RWPE1 (cell line): Measurements from ENCODE around the gene CACNA2D3.
"Not testable (repeated sequence)": the region's sequence is repeated elsewhere in the genome, so short reads cannot be mapped to it uniquely, and the experiment has no call there.

Experiments used
- CTCF ChIA-PET: fragments of 350-600 bp; sonication (Branson Sonifier 250); formaldehyde crosslinking; extraction: SDS; loops from one replicate; lab custom pipeline; 2021; lab: Yijun Ruan, JAX
- POLR2A ChIA-PET: fragments of 400-600 bp; formaldehyde crosslinking; extraction: SDS; loops from one replicate; lab custom pipeline; 2020; ENCODE audit warnings: antibody characterized with exemption; ENCODE audit not compliant: low non-redundant PET; lab: Yijun Ruan, JAX
- DNase-seq: peaks from one replicate; pipeline ENCODE4 v3.0.0; 2012; ENCODE audit warnings: low spot score
- H3K27ac ChIP-seq: fragments of 450-650 bp; 2 replicates; pipeline ENCODE4 v1.5.1; 2017
- TF ChIP-seq, protein P1 (sequence below): fragments of 450-650 bp; conservative IDR thresholded peaks from 2 replicates; pipeline ENCODE4 v1.5.1; 2017; ENCODE audit warnings: low read depth, mild to moderate bottlenecking

Gene CACNA2D3

DNA sequence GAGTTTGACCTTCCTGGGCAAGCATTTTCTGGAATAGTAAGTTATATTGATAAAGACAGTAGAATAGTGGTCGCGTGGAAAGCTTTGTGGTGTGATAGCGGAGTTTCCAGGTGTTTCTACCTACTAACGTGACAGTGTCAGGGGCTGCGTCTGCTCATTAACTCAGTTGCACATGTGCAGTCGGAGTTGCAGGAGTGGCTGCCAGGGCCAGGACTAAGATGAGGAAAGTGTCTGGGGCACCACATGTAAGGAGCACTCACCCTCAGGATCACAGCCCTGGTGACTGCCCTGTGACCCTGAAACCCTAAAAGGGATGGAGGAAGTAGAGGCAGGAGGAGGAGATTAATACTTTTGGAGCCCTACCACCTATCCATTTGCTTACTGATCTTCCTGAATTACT lies 510.5 kb downstream of the CACNA2D3 start:
- no peak for DNase-seq
- ChIA-PET POLR2A (no interaction called here), CTCF (no interaction called here)
- no peak overlapping the region for H3K27ac ChIP-seq
- TF ChIP-seq, protein P1, sequence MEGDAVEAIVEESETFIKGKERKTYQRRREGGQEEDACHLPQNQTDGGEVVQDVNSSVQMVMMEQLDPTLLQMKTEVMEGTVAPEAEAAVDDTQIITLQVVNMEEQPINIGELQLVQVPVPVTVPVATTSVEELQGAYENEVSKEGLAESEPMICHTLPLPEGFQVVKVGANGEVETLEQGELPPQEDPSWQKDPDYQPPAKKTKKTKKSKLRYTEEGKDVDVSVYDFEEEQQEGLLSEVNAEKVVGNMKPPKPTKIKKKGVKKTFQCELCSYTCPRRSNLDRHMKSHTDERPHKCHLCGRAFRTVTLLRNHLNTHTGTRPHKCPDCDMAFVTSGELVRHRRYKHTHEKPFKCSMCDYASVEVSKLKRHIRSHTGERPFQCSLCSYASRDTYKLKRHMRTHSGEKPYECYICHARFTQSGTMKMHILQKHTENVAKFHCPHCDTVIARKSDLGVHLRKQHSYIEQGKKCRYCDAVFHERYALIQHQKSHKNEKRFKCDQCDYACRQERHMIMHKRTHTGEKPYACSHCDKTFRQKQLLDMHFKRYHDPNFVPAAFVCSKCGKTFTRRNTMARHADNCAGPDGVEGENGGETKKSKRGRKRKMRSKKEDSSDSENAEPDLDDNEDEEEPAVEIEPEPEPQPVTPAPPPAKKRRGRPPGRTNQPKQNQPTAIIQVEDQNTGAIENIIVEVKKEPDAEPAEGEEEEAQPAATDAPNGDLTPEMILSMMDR: no peak

DNA sequence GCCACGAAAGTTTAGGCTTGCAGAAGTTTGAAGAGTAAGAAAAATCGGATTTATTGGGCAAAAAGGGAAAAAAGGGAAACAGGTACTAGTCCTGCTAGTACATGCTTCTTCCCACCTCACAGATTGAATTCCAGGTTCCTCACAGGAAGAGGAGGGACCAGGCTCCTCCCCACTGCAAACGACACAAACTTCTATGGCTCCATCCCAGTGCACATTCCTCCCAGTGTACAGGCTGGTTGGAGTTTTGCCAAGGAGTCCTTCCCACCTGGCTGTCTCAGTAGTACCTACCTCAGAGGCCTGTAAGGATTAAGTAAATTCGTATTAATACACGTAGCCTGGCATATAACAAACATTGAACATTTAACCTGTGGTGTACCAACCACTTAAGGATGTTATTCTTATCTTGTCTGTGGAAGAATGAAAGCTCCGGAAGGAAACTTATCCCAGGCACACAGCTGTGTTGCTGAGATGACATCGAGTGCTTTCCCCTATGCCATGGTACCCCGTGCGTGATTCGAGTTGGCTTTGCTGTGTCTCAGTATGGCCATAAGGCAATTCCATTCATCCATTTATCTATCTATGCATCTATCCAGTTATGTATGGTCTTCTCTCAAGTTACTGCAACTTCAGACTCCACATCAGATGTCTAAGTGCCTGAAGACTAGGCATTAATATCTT lies 511.2 kb downstream of the CACNA2D3 start:
- ChIA-PET POLR2A (no interaction called here), CTCF (no interaction called here)
- TF ChIP-seq, protein P1: no peak
- no peak for DNase-seq
- no peak overlapping the region for H3K27ac ChIP-seq

DNA sequence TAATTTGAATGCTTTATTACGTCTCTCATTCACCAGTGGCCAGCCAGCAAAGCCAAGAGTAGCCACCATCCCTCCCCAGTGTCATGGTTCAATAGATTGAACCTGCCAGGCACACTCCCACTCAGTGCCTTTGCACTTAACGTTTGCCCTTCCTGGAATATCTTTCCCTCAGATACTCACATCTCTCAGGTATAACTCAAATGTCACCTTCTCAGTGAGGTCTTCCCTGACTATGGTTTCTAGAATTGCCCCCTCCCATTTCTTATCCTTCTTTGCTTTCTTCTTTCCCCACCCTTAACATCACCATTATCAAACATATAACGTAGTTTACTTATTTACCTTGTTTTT lies 511.7 kb downstream of the CACNA2D3 start:
- ChIA-PET CTCF (no interaction called here), POLR2A (no interaction called here)
- DNase-seq: no peak
- TF ChIP-seq, protein P1: no peak
- no peak overlapping the region for H3K27ac ChIP-seq

DNA sequence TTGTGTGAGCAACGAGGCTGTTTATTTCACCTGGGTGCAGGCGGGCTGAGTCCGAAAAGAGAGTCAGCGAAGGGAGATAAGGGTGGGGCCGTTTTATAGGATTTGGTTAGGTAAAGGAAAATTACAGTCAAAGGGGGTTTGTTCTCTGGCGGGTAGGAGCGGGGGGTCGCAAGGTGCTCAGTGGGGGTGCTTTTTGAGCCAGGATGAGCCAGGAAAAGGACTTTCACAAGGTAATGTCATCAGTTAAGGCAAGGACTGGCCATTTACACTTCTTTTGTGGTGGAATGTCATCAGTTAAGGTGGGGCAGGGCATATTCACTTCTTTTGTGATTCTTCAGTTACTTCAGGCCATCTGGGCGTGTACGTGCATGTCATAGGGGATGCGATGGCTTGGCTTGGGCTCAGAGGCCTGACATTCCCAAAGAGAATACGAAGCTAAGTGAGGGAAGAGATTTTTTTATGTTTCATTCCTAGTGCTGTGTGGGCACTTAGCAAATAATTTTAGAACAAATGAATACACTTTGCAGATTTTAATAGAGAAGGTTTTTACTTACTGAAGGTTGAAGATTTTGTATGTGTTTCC lies 517.5 kb downstream of the CACNA2D3 start:
- POLR2A ChIA-PET, DNase-seq, CTCF ChIA-PET, H3K27ac ChIP-seq: not testable (repeated sequence)

DNA sequence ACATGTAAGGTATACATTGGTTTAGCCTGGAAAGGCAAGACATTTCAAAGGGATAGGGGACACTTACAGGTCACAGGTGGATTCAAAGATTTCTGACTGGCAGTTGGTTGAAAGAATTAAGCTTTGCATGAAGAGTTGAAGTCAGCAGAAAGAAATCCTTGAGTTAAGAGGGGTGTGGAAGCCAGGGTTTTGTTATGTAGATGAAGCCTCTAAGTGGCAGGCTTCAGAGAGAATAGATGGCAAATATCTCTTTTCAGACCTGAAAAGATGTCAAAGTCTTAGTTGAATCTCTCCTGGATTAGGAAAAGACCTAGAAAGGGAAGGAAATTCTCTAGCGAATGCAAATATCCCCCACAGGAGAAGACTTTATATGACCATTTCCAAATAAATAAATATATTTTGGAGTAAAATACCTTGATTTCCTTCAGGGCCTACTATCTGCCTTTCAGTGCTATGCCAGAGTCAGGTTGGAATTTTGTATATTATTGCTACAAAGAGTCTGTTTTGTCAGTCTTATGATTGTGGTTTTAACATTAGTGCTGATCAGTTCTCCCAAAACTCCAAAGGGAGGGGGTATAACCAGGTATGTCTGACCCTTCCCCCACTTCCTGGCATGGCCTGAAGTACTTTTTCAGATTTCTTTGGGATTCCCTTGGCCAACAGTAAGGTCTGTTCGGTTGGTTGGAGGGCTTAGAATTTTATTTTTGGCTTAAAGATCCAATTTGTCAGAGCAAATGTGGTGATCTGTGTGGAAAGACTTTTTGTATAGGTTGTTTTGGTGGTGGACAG lies 519.1 kb downstream of the CACNA2D3 start:
- POLR2A ChIA-PET: no interaction called here
- no peak for DNase-seq

DNA sequence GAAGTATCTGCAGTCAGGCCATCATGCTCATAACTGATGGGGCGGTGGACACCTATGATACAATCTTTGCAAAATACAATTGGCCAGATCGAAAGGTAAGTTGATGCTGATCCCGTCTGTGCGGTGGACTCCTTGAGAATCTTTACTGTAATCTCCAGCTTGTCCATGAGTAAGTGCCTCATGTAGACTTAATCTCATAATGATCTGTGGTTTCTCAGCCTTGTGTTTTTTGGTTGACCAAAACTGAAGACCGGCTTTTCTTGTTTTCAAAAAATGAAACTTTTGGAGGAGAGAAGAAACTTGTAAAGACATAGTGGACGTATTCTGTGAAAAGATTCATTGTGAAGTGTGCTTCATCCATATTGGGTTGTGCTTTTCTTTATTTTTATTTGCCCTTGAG lies 519.8 kb downstream of the CACNA2D3 start:
- no peak overlapping the region for H3K27ac ChIP-seq
- POLR2A ChIA-PET: no interaction called here

More for the DNA sequence above, 519.1 kb downstream of the CACNA2D3 start:
- CTCF ChIA-PET: no interaction called here
- H3K27ac ChIP-seq: no peak overlapping the region
- TF ChIP-seq, protein P1: no peak

More for the DNA sequence above, 519.8 kb downstream of the CACNA2D3 start:
- TF ChIP-seq, protein P1: no peak
- CTCF ChIA-PET: no interaction called here
- no peak for DNase-seq
